RPMI7951 (cell line): ENCODE data around the gene MTREX. TPM values are rescaled to one million over a fixed set of nuclear protein-coding genes. Genes with fewer than 3 reads are reported as not detected.

Experiments used
- DNase-seq: peaks from one replicate; pipeline ENCODE4 v3.0.0-alpha.2; 2012; ENCODE audit warnings: low read depth
- total RNA-seq: library from RNA; depleted of rRNA; stranded (reverse); fragments of >200 nt; shearing (Covaris generic); gene quantifications from 2 replicates; pipeline ENCODE4 v1.2.3, GENCODE V29; 2014

Gene MTREX
- total RNA-seq, 1 experiment from 2014 or later = 113 TPM

GRCh38 chr5:55324815-55325418 lies 17.1 kb downstream of the MTREX start:
- peak; percentile 31 for DNase-seq

- no peak for DNase-seq
Measured at GRCh38 chr5:55325621-55326020, 17.8 kb downstream of the MTREX start.

GRCh38 chr5:55327281-55327680 lies 19.5 kb downstream of the MTREX start:
- DNase-seq = no peak

GRCh38 chr5:55331321-55331720 lies 23.5 kb downstream of the MTREX start:
- DNase-seq = no peak

GRCh38 chr5:55333017-55333416 lies 25.2 kb downstream of the MTREX start:
- DNase-seq = no peak

GRCh38 chr5:55333811-55334210 lies 26.0 kb downstream of the MTREX start:
- no peak for DNase-seq

- no peak for DNase-seq
Measured at GRCh38 chr5:55338092-55338613, 30.4 kb downstream of the MTREX start.

GRCh38 chr5:55338810-55339243 lies 31.0 kb downstream of the MTREX start:
- DNase-seq = no peak

GRCh38 chr5:55343107-55343506 lies 35.3 kb downstream of the MTREX start:
- no peak for DNase-seq

GRCh38 chr5:55343609-55344008 lies 35.8 kb downstream of the MTREX start:
- no peak for DNase-seq

- DNase-seq = peak; percentile 39
Measured at GRCh38 chr5:55344392-55344992, 36.7 kb downstream of the MTREX start.

- no peak for DNase-seq
Measured at GRCh38 chr5:55345327-55345726, 37.5 kb downstream of the MTREX start.

GRCh38 chr5:55347786-55348185 lies 40.0 kb downstream of the MTREX start:
- DNase-seq = peak; percentile 1

- DNase-seq = no peak
Measured at GRCh38 chr5:55350754-55351153, 43.0 kb downstream of the MTREX start.

- DNase-seq = no peak
Measured at GRCh38 chr5:55356896-55357295, 49.1 kb downstream of the MTREX start.

- no peak for DNase-seq
Measured at GRCh38 chr5:55360190-55360589, 52.4 kb downstream of the MTREX start.

- no peak for DNase-seq
Measured at GRCh38 chr5:55363856-55364255, 56.1 kb downstream of the MTREX start.

GRCh38 chr5:55364537-55365055 lies 56.8 kb downstream of the MTREX start:
- DNase-seq = no peak

- DNase-seq = no peak
Measured at GRCh38 chr5:55370291-55370925, 62.6 kb downstream of the MTREX start.

- DNase-seq = no peak
Measured at GRCh38 chr5:55371145-55371544, 63.4 kb downstream of the MTREX start.

GRCh38 chr5:55372130-55372925 lies 64.5 kb downstream of the MTREX start:
- DNase-seq = no peak

GRCh38 chr5:55377810-55378209 lies 70.0 kb downstream of the MTREX start:
- DNase-seq = no peak
